K562 (cell line): Measurements from ENCODE around the gene C9orf50. TPM values are rescaled to one million over a fixed set of nuclear protein-coding genes. Genes with fewer than 3 reads are reported as not detected.

Source experiments
- CBX5 ChIP-seq: IDR thresholded peaks from 2 replicates; pipeline ENCODE4 v1.6.1; 2014; ENCODE audit warnings: low read depth, borderline replicate concordance
- EP300 ChIP-seq: IDR thresholded peaks from 2 replicates; pipeline ENCODE4 v1.6.1; 2012; ENCODE audit warnings: low read length, improper control_type of control experiment
- ETV5 ChIP-seq: sonication (generic); formaldehyde crosslinking; IDR thresholded peaks from 2 replicates; pipeline ENCODE4 v1.4.0; 2020; ENCODE audit warnings: low read depth, mild to moderate bottlenecking, missing genetic modification reagents
- HCFC1 ChIP-seq: IDR thresholded peaks from 2 replicates; pipeline ENCODE4 v1.6.1; 2012; ENCODE audit warnings: low read depth, low read length, improper control_type of control experiment
- ILK ChIP-seq: fragments of 450-650 bp; IDR thresholded peaks from 2 replicates; pipeline ENCODE4 v1.6.1; 2016; ENCODE audit warnings: missing genetic modification characterization, low read depth, mild to moderate bottlenecking, missing compliant biosample characterization, moderate library complexity, borderline replicate concordance
- IRF2 ChIP-seq: sonication (generic); formaldehyde crosslinking; IDR thresholded peaks from 2 replicates; pipeline ENCODE4 v1.8.1; 2022; ENCODE audit warnings: mild to moderate bottlenecking, missing genetic modification reagents
- MECOM ChIP-seq: fragments of 250-450 bp; sonication (Bioruptor Pico); IDR thresholded peaks from 2 replicates; pipeline ENCODE4 v1.8.0; 2022; ENCODE audit warnings: inconsistent platforms
- MYNN ChIP-seq, 2 experiments: sonication (generic); formaldehyde crosslinking in 1 of 2; IDR thresholded peaks; 2 replicates each; pipeline versions ENCODE4 v1.5.0 to v1.6.1; 2016 to 2020; ENCODE audit warnings: antibody characterized with exemption in 1 of 2, missing genetic modification reagents in 1 of 2
- NCOA2 ChIP-seq, 2 experiments: fragments of 450-650 bp; IDR thresholded peaks; 2 replicates each; pipeline ENCODE4 v1.6.1; 2018; ENCODE audit warnings: mild to moderate bottlenecking in 2 of 2, moderate library complexity in 1 of 2; ENCODE audit not compliant: partially characterized antibody in 2 of 2
- RBM25 ChIP-seq: fragments of 200-400 bp; formaldehyde crosslinking; IDR thresholded peaks from 2 replicates; pipeline ENCODE4 v1.6.1; 2018; ENCODE audit warnings: low read length, low read depth, moderate library complexity; ENCODE audit not compliant: severe bottlenecking
- RNF219 ChIP-seq: fragments of 250-450 bp; sonication (Bioruptor Pico); IDR thresholded peaks from 2 replicates; pipeline ENCODE4 v1.5.0; 2022; ENCODE audit warnings: mild to moderate bottlenecking
- RUNX1 ChIP-seq: sonication (generic); IDR thresholded peaks from 2 replicates; pipeline ENCODE4 v1.6.1; 2016; ENCODE audit warnings: antibody characterized with exemption, low read depth
- TCF7L2 ChIP-seq: fragments of 150-350 bp; IDR thresholded peaks from 2 replicates; pipeline ENCODE4 v1.6.1; 2016; ENCODE audit warnings: low read depth, mild to moderate bottlenecking, low read length, moderate library complexity
- ZNF224 ChIP-seq: sonication (generic); formaldehyde crosslinking; IDR thresholded peaks from 2 replicates; pipeline ENCODE4 v1.8.0; 2022; ENCODE audit warnings: mild to moderate bottlenecking, missing genetic modification reagents
- ZNF407 ChIP-seq: fragments of 450-650 bp; IDR thresholded peaks from 2 replicates; pipeline ENCODE4 v1.6.1; 2016; ENCODE audit warnings: low read depth
- polyA plus RNA-seq, 8 experiments: library from polyadenylated mRNA; depleted of rRNA in 4 of 8; stranded (reverse) in 5 of 8; unstranded in 3 of 8; fragments of >200 nt; fragmentation: Nextera tagmentation in 2 of 8; fragmentation: Illumina TruSeq in 1 of 8; extraction: Ambion mirVana in 2 of 8; extraction: Trizol in 1 of 8; gene quantifications; 2 replicates each; pipeline versions ENCODE4 v1.2.1 to v1.2.3, GENCODE V29; 2011 to 2014; ENCODE audit warnings: inconsistent platforms in 1 of 8, missing spikeins in 1 of 8
- total RNA-seq, 7 experiments: library from RNA; depleted of rRNA in 6 of 7; stranded (reverse); fragments of >200 nt in 6 of 7; fragmentation: Illumina TruSeq in 2 of 7; extraction: Trizol in 2 of 7; gene quantifications; 2 replicates each; pipeline versions ENCODE4 v1.2.1 to v1.2.3, GENCODE V29; 2011 to 2021; ENCODE audit warnings: low replicate concordance in 1 of 7
- TF ChIP-seq, protein P1 (sequence below): fragments of 250-450 bp; sonication (Bioruptor Pico); IDR thresholded peaks from 2 replicates; pipeline ENCODE4 v1.8.0; 2022; ENCODE audit warnings: moderate library complexity, mild to moderate bottlenecking, inconsistent platforms

C9orf50 gene
- total and polyA plus RNA-seq, 9 of the 15 experiments (the other 6 are each of a cell fraction or from before 2014, with no cell fraction given) = not detected

- TF ChIP-seq IRF2 (CRISPR knock-in tag) (no peak), CBX5 (no peak), ETV5 (CRISPR knock-in tag) (no peak), RUNX1 (no peak), TCF7L2 (no peak), MYNN (IDR thresholded peaks at IDR 0.05) (0 out of 2 replicates have a peak, but pooled peaks have one; percentile 45), MYNN (CRISPR knock-in tag; IDR thresholded peaks at IDR 0.05) (no peak), RBM25 (peak; percentile 43), ILK (tag) (no peak), EP300 (0 out of 2 replicates have a peak, but pooled peaks have one; percentile 53), ZNF224 (no peak), HCFC1 (no peak), MECOM (0 out of 2 replicates have a peak, but pooled peaks have one; percentile 11), RNF219 (CRISPR knock-in tag) (no peak), ZNF407 (no peak), NCOA2 (IDR thresholded peaks at IDR 0.05; ENCODE audit: partially characterized antibody in 2 of 2) (no peak)
- TF ChIP-seq, protein P1, sequence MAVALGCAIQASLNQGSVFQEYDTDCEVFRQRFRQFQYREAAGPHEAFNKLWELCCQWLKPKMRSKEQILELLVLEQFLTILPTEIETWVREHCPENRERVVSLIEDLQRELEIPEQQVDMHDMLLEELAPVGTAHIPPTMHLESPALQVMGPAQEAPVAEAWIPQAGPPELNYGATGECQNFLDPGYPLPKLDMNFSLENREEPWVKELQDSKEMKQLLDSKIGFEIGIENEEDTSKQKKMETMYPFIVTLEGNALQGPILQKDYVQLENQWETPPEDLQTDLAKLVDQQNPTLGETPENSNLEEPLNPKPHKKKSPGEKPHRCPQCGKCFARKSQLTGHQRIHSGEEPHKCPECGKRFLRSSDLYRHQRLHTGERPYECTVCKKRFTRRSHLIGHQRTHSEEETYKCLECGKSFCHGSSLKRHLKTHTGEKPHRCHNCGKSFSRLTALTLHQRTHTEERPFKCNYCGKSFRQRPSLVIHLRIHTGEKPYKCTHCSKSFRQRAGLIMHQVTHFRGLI (CRISPR knock-in tag) = no peak
These were observed 50.2 kb downstream of the C9orf50 start (continued) for GRCh38 chr9:129570450-129571297.
